Activated T-helper 1 cell treated with anti-CD3 and anti-CD28 coated beads, Interleukin-12 subunit alpha, Interleukin-12 subunit beta, Interleukin-2, Interleukin-4 antibody, amounts not matched to agents 30 ng/mL and 10 ng/mL and 1 ng/mL, durations not matched to agents 14 hours and 24 hours and 36 hours (primary cell): Measurements from ENCODE around the gene PTPN13. TPM values are rescaled to one million over a fixed set of nuclear protein-coding genes. Genes with fewer than 3 reads are reported as not detected.
A peak's percentile ranks its signal among the peaks of the same experiment; 100 is the strongest.

Experiments
- DNase-seq: peaks from one replicate; pipeline ENCODE4 v3.0.0; 2021; ENCODE audit warnings: low spot score
- H3K27ac Mint-ChIP-seq: one replicate; pipeline ENCODE4 v1.8.0; 2021; ENCODE audit warnings: mild to moderate bottlenecking, mixed read lengths
- H3K27me3 Mint-ChIP-seq: one replicate; pipeline ENCODE4 v1.8.0; 2022; ENCODE audit warnings: mild to moderate bottlenecking, moderate library complexity, mixed read lengths; ENCODE audit not compliant: insufficient read depth
- H3K36me3 Mint-ChIP-seq: one replicate; pipeline ENCODE4 v1.8.0; 2021; ENCODE audit warnings: low read depth, mixed read lengths
- H3K4me1 Mint-ChIP-seq: one replicate; pipeline ENCODE4 v1.8.0; 2021; ENCODE audit warnings: low read depth, mixed read lengths
- H3K4me3 Mint-ChIP-seq: one replicate; pipeline ENCODE4 v1.8.0; 2021; ENCODE audit warnings: mild to moderate bottlenecking, moderate library complexity, mixed read lengths
- H3K9me3 Mint-ChIP-seq: one replicate; pipeline ENCODE4 v1.8.0; 2021; ENCODE audit warnings: mixed read lengths
- intact Hi-C: fragments of 100-400 bp; cut with micrococcal nuclease; formaldehyde crosslinking; loops from one replicate; pipeline ENCODE4 v1.15.1; 2024
- total RNA-seq: library from RNA; stranded (reverse); gene quantifications from 2 replicates; pipeline ENCODE4 v1.2.3, GENCODE V29; 2022

PTPN13 gene, protein sequence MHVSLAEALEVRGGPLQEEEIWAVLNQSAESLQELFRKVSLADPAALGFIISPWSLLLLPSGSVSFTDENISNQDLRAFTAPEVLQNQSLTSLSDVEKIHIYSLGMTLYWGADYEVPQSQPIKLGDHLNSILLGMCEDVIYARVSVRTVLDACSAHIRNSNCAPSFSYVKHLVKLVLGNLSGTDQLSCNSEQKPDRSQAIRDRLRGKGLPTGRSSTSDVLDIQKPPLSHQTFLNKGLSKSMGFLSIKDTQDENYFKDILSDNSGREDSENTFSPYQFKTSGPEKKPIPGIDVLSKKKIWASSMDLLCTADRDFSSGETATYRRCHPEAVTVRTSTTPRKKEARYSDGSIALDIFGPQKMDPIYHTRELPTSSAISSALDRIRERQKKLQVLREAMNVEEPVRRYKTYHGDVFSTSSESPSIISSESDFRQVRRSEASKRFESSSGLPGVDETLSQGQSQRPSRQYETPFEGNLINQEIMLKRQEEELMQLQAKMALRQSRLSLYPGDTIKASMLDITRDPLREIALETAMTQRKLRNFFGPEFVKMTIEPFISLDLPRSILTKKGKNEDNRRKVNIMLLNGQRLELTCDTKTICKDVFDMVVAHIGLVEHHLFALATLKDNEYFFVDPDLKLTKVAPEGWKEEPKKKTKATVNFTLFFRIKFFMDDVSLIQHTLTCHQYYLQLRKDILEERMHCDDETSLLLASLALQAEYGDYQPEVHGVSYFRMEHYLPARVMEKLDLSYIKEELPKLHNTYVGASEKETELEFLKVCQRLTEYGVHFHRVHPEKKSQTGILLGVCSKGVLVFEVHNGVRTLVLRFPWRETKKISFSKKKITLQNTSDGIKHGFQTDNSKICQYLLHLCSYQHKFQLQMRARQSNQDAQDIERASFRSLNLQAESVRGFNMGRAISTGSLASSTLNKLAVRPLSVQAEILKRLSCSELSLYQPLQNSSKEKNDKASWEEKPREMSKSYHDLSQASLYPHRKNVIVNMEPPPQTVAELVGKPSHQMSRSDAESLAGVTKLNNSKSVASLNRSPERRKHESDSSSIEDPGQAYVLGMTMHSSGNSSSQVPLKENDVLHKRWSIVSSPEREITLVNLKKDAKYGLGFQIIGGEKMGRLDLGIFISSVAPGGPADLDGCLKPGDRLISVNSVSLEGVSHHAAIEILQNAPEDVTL (N-terminal part only)
- total RNA-seq, result 0.44 and 0.66 TPM in 2 replicates

DNA sequence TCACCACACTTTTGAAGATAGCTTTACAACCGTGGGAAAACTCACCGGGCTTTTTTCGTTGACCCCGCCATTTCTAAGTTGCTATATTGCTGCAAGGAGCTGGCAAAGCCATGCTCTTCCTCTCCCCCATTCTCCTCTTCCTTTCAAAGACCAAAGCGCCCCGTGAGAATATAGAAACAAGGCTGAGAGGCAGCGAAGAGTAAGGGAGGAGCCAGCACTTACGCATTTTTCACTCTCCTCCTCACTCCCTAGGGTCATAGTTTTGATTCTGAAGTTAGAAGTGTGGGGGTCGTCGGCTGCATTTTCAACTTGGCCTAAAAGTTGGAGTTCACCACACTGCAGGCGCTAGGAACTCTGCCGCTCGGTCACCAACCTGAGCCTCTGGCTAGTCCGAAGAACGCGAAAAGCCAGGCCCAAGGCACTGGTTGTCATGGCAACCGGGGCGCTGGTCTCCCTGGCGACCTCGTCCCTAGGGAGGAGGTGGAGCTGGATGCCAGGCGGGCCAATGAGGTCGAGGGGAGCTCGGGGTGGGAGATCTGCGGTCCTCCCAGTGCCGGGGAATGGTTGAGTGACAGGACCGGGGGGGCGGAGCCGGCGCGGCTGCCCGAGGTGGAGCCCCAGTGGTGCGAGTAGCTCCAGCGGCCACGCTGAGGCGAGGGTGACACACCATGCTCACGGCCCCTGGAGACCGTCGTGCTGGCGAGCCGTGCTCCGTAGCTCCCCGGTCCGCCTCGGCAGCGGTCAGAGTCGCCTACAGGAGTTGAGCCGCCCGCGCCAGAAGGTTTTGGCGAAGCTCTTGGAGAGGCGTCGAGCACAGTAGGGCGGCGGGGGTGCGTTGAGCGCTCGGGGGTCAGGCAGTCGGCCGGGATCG, at the start of gene PTPN13:
Gene PTPN13, plus strand, starts transcription at position 628 of the 871 bp plus-strand sequence. CDS start 40,942 bp downstream, outside the sequence.
- H3K27ac Mint-ChIP-seq, result peak within 1 kb of the TSS; percentile 69

DNA sequence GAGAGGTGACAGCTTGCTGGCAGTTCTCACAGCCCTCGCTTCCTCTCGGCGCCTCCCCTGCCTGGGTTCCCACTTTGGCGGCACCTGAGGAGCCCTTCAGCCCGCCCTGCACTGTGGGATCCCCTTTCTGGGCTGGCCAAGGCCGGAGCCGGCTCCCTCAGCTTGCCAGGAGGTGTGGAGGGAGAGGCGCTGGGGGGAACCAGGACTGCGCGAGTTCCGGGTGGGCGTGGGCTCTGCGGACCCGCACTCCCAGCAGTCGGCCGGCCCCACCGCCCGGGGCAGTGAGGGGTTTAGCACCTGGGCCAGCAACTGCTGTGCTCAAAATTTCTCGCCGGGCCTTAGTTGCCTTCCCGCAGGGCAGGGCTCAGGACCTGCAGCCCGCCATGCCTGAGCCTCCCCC, 47.0 kb upstream of the PTPN13 start:
- DNase-seq, result no peak
- Mint-ChIP-seq H3K4me1 (peaks cover 34% of the 10 kb centered on the region), H3K9me3 (peaks cover 11% of the 10 kb centered on the region), H3K36me3 (peaks cover 4% of the 10 kb centered on the region), H3K4me3 (no peak overlapping the region), H3K27ac (no peak overlapping the region), H3K27me3 (peaks cover 3% of the 10 kb centered on the region)
- intact Hi-C loops, result loop anchor here (10.0 kb wide), 2 partner anchors 508 to 1738 kb away; partner anchors contain the start of gene PPM1K

More for the DNA sequence above, at the start of gene PTPN13:
- Mint-ChIP-seq H3K36me3 (no peaks in the 10 kb centered on the region), H3K9me3 (no peaks in the 10 kb centered on the region), H3K4me1 (peaks cover 8% of the 10 kb centered on the region), H3K4me3 (peak within 1 kb of the TSS; percentile 74), H3K27me3 (peaks cover 47% of the 10 kb centered on the region)
- intact Hi-C loops, result loop anchor here (1.0 to 2.0 kb wide), 5 partner anchors 50 to 627 kb away; partner anchors contain the start of gene KLHL8
- DNase-seq, result peak; percentile 45

DNA sequence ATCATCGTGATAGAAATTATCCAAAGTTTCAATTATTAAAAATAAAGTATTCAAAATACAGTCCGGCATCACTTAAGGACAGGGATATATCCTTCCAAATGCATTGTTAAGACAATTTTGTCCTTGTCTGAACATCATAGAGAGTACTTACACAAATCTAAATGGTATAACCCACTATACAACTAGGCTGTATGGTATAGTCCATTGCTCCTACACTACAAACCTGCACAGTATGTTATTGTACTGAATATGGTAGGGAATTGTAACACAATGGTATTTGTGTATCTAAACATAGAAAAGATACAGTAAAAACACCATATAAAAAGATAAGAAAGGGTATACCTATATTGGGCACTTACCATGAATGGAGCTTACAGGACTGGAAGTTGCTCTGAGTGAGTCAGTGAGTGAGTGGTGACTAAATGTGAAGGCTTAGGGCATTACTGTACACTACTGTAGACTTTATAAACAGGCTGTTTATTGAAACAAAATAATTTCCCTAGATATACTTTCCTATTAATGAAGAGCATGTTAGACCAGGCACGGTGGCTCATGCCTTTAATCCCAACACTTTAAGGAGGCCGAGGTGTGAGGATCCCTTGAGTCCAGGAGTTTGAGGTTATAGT, 44.8 kb upstream of the PTPN13 start:
- no peak for DNase-seq
- H3K27ac Mint-ChIP-seq, result no peak overlapping the region
- H3K4me3 Mint-ChIP-seq, result no peak overlapping the region
- H3K36me3 Mint-ChIP-seq, result peaks cover 4% of the 10 kb centered on the region
- H3K9me3 Mint-ChIP-seq, result peaks cover 11% of the 10 kb centered on the region
- peaks cover 14% of the 10 kb centered on the region for H3K4me1 Mint-ChIP-seq
- intact Hi-C loops, result loop anchor here (10.0 kb wide), 2 partner anchors 506 to 1736 kb away; partner anchors contain the start of gene PPM1K
- H3K27me3 Mint-ChIP-seq, result peaks cover 3% of the 10 kb centered on the region

DNA sequence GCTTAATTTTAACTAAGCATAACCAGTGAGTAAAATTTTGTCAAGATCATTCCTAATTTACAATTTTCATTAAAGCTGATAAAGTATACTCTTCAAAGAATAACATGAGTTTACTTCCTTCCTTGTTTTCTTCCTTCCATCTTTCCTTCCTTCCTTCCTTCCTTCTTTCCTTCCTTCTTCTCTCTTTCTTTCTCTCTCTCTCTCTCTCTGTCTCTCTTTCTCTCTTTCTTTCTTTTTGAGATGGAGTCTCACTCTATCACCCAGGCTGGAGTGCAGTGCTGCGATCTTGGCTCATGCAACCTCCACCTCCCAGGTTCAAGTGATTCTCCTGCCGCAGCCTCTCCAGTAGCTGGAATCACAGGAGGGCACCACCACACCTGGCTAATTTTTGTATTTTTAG, 42.7 kb upstream of the PTPN13 start:
- Mint-ChIP-seq H3K4me1 (peaks cover 6% of the 10 kb centered on the region), H3K9me3 (no peaks in the 10 kb centered on the region), H3K27ac (no peak overlapping the region), H3K4me3 (no peak overlapping the region), H3K27me3 (peaks cover 9% of the 10 kb centered on the region), H3K36me3 (no peaks in the 10 kb centered on the region)
- intact Hi-C loops, result no loop called here
- no peak for DNase-seq

DNA sequence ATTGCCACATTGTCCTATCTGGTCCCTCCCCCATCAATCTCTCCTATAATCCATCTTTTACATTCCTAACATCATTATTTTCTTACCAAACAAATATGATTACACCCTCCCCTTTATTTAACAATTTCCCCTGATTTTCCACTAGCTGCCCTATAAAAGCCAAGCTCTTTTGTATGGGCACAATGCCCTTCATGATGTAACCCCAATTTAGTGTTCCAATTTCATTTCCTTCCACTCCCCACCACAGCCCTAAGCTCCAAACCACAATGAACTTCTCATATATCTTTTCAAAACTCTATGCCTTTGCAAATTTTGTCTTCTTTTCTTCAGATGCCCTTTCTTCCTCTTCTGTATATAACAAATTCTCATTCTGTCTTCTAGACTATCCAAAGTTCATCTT, 39.5 kb upstream of the PTPN13 start:
- Mint-ChIP-seq H3K27me3 (peaks cover 12% of the 10 kb centered on the region), H3K9me3 (no peaks in the 10 kb centered on the region), H3K4me1 (peaks cover 15% of the 10 kb centered on the region), H3K4me3 (no peak overlapping the region), H3K36me3 (no peaks in the 10 kb centered on the region), H3K27ac (no peak overlapping the region)
- intact Hi-C loops, result loop anchor here (5.0 kb wide), 1 partner anchor 43 kb away; no protein-coding TSS in a partner anchor
- no peak for DNase-seq

DNA sequence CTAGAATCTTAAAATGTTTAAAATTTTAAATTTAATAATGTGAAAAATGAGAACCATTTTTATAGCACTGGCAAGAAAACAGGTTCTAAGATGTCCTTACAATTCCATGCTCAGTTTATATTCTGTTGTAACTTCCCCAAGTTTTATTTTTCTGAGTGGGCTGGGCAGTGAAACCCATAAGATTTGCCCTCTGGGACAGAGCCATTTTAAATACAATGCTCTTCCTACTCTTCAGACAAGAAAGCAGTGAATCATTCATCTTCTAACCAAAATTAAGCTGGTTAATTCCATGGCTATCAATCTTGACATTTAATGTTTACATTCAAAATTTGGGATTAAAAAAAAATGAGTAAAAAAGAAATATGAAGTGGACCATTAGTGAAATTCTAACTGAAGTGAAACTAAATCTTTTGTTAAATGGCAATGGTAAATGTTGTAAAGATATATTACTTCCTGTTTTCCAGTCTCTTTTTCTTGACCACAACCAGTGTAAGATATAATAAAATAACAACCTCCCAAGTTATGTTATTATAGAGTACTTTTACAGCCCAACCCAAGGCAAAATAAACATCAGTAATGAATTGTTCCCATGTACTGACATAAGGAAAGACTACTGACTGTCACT, 37.2 kb upstream of the PTPN13 start:
- intact Hi-C loops, result loop anchor here (2.0 to 5.0 kb wide), 2 partner anchors 14 to 40 kb away; no protein-coding TSS in a partner anchor
- H3K27ac Mint-ChIP-seq, result no peak overlapping the region
- H3K9me3 Mint-ChIP-seq, result no peaks in the 10 kb centered on the region
- H3K4me1 Mint-ChIP-seq, result peaks cover 15% of the 10 kb centered on the region
- H3K36me3 Mint-ChIP-seq, result no peaks in the 10 kb centered on the region
- H3K27me3 Mint-ChIP-seq, result peaks cover 12% of the 10 kb centered on the region
- H3K4me3 Mint-ChIP-seq, result no peak overlapping the region
- DNase-seq, result no peak

DNA sequence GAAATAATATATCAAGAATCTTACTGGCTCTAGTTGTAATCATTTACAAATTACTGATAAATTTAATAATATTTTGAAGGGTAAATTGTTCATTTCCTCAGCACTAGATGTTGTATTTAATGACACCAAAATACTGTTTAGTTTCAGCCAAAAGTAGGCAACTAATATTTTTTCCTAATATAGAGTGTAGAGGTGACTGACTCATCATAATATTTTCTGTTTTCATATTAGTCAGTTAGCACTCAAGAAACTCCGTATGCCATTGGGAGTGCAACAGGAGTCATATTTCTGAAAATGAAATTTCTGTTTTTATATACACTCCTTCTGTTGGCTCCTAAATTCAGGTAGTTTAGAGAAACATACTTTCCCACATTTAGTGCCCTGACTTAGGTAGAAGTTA, 36.6 kb upstream of the PTPN13 start:
- no peaks in the 10 kb centered on the region for H3K36me3 Mint-ChIP-seq
- no peak overlapping the region for H3K27ac Mint-ChIP-seq
- peaks cover 15% of the 10 kb centered on the region for H3K4me1 Mint-ChIP-seq
- intact Hi-C loops, result loop anchor here (2.0 to 5.0 kb wide), 2 partner anchors 15 to 40 kb away; no protein-coding TSS in a partner anchor
- H3K27me3 Mint-ChIP-seq, result peaks cover 12% of the 10 kb centered on the region
- no peak overlapping the region for H3K4me3 Mint-ChIP-seq
- no peak for DNase-seq
- H3K9me3 Mint-ChIP-seq, result no peaks in the 10 kb centered on the region

DNA sequence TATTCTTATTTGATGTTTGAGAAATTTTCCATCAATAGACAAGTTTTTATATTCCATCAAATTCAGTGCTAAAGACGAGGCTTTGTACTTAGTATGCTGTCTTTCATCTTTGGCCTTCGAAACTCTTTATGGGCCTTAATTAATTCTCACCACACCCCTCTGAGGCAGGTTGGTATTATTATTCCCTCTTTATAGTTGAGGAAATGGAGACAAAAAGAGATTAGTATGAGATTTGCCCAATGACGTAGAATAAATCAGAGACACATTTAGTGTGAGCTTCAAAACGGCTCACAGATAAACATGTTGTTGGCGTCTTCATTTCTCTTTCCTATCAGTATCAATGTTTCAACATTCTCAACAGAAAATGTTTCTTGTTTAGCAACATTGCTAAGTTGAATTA, 35.9 kb upstream of the PTPN13 start:
- Mint-ChIP-seq H3K27me3 (peaks cover 12% of the 10 kb centered on the region), H3K9me3 (no peaks in the 10 kb centered on the region), H3K4me1 (peaks cover 15% of the 10 kb centered on the region), H3K36me3 (no peaks in the 10 kb centered on the region), H3K27ac (no peak overlapping the region), H3K4me3 (no peak overlapping the region)
- intact Hi-C loops, result loop anchor here (5.0 kb wide), 1 partner anchor 39 kb away; no protein-coding TSS in a partner anchor
- no peak for DNase-seq

DNA sequence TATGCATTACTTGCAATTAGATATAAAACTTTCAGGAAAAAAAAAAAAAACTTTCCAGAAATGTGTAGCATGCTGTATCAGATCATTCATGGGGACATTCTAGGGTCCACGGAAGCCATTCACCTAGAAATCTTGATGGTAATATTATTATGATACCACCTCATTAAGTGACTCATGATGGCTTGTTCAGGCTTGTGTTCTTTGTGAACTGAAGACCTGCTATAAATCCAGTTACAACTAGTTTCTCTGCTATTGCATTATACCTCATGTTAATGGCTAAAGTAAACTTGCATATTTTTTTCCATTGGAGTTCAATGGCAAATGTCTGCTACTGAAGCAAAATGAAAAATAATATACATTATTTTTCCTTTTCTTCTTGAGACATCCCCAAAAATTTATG, 35.3 kb upstream of the PTPN13 start:
- no peak overlapping the region for H3K4me3 Mint-ChIP-seq
- H3K27ac Mint-ChIP-seq, result no peak overlapping the region
- no peaks in the 10 kb centered on the region for H3K9me3 Mint-ChIP-seq
- H3K36me3 Mint-ChIP-seq, result no peaks in the 10 kb centered on the region
- peaks cover 15% of the 10 kb centered on the region for H3K4me1 Mint-ChIP-seq
- peaks cover 12% of the 10 kb centered on the region for H3K27me3 Mint-ChIP-seq
- intact Hi-C loops, result loop anchor here (5.0 kb wide), 1 partner anchor 39 kb away; no protein-coding TSS in a partner anchor
- DNase-seq, result no peak

DNA sequence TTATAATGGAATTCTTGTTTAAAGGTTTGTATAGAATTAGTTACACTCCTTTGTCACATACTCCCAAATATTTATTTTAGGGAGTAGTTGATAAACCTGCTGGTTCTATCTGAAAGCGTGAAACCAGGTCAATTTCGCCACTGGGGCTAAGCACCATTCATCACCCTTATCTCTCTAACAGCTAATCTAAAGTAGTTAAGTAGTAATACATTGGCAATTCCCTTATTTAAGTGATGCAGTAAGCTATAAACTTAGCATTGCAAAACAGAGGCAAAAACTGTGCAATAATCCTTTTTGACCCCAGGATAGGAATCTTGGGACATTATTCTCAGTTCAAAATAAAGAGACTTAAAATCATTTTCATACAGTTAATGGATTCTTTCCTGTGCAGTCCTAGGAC, 33.7 kb upstream of the PTPN13 start:
- no peaks in the 10 kb centered on the region for H3K9me3 Mint-ChIP-seq
- DNase-seq, result no peak
- H3K4me1 Mint-ChIP-seq, result peaks cover 9% of the 10 kb centered on the region
- no peak overlapping the region for H3K4me3 Mint-ChIP-seq
- H3K27ac Mint-ChIP-seq, result no peak overlapping the region
- intact Hi-C loops, result no loop called here
- H3K27me3 Mint-ChIP-seq, result peaks cover 6% of the 10 kb centered on the region
- no peaks in the 10 kb centered on the region for H3K36me3 Mint-ChIP-seq

DNA sequence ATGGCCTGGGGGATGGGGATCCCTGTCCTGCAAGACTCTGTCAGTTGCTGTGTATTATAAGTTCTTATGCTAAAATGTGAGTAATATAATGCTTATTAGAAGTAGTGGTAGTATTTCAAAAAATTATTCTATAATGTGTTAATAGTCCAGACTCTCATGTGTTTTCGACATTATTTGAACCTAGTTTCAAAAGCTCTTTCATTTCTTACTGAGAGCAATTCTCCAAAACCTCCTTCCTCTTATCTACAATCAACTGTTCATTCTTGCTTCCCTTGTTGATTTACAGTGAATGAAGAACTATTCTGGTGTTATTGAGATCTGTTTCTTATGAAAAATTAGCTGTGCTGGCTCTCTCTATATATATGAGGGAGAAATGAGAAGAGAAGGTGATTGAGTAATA, 32.9 kb upstream of the PTPN13 start:
- no peak for DNase-seq
- H3K36me3 Mint-ChIP-seq, result no peaks in the 10 kb centered on the region
- no peak overlapping the region for H3K4me3 Mint-ChIP-seq
- H3K4me1 Mint-ChIP-seq, result peaks cover 9% of the 10 kb centered on the region
- H3K27ac Mint-ChIP-seq, result no peak overlapping the region
- no peaks in the 10 kb centered on the region for H3K9me3 Mint-ChIP-seq
- intact Hi-C loops, result no loop called here
- peaks cover 6% of the 10 kb centered on the region for H3K27me3 Mint-ChIP-seq
